Stimulated activated naive CD8-positive, alpha-beta T cell treated with anti-CD3 and anti-CD28 coated beads, Interleukin-15, Interleukin-2, amounts not matched to agents 100 ng/mL and 50 ng/mL, for 24 hours (primary cell): ENCODE measurements around the gene NLRC5.

ENCODE experiments used
- H3K27ac Mint-ChIP-seq: one replicate; pipeline ENCODE4 v1.8.0; 2021; ENCODE audit warnings: mild to moderate bottlenecking, mixed read lengths
- H3K27me3 Mint-ChIP-seq: one replicate; pipeline ENCODE4 v1.8.0; 2021; ENCODE audit warnings: mixed read lengths
- H3K36me3 Mint-ChIP-seq: one replicate; pipeline ENCODE4 v1.8.0; 2021; ENCODE audit warnings: low read depth, mixed read lengths
- H3K4me1 Mint-ChIP-seq: one replicate; pipeline ENCODE4 v1.8.0; 2021; ENCODE audit warnings: low read depth, mixed read lengths
- H3K4me3 Mint-ChIP-seq: one replicate; pipeline ENCODE4 v1.8.0; 2021; ENCODE audit warnings: mild to moderate bottlenecking, mixed read lengths
- H3K9me3 Mint-ChIP-seq: one replicate; pipeline ENCODE4 v1.8.0; 2021; ENCODE audit warnings: mixed read lengths

Gene NLRC5

GRCh38 chr16:56988948-56989945 lies at the start of gene NLRC5:
NLRC5 (plus strand) TSS chr16:56989557; CDS start chr16:57020713, 31,156 bp downstream.
- Mint-ChIP-seq H3K36me3 (peaks cover 64% of the 10 kb centered on the region), H3K4me1 (peaks cover 79% of the 10 kb centered on the region), H3K27me3 (no peaks in the 10 kb centered on the region), H3K27ac (peak within 1 kb of the TSS; percentile 98), H3K9me3 (no peaks in the 10 kb centered on the region), H3K4me3 (peak within 1 kb of the TSS; percentile 96)

GRCh38 chr16:56939801-56940200 lies 49.6 kb upstream of the NLRC5 start:
- peaks cover 96% of the 10 kb centered on the region for H3K4me1 Mint-ChIP-seq

DNA sequence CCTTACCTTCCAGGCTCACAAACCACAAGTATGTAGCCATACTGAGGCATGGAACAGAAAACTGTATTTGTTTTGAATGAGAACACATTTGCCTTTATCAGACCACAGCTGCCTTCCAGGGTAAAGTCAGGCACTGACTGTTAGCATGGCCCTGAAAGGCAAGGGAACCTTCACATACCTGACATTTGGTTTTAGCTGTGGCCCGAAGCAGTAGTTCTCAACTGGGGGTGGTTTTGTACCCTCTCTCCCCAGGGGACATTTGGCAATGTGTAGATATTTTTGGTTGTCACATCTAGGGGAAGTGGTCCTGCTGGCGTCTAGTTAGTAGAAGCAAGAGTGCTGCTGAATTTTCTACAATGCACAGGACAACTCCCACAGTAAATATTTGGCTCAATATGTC lies 48.3 kb upstream of the NLRC5 start:
- no peaks in the 10 kb centered on the region for H3K9me3 Mint-ChIP-seq
- peaks cover 87% of the 10 kb centered on the region for H3K36me3 Mint-ChIP-seq
- no peaks in the 10 kb centered on the region for H3K27me3 Mint-ChIP-seq
- H3K4me1 Mint-ChIP-seq = peaks cover 94% of the 10 kb centered on the region
- H3K27ac Mint-ChIP-seq = peak overlapping the region; percentile 98
- no peak overlapping the region for H3K4me3 Mint-ChIP-seq

More at GRCh38 chr16:56939801-56940200, 49.6 kb upstream of the NLRC5 start:
- H3K27me3 Mint-ChIP-seq = no peaks in the 10 kb centered on the region
- peaks cover 96% of the 10 kb centered on the region for H3K36me3 Mint-ChIP-seq
- H3K27ac Mint-ChIP-seq = peak overlapping the region; percentile 98
- H3K9me3 Mint-ChIP-seq = no peaks in the 10 kb centered on the region
- peak overlapping the region; percentile 81 for H3K4me3 Mint-ChIP-seq

- peaks cover 91% of the 10 kb centered on the region for H3K4me1 Mint-ChIP-seq
Measured at GRCh38 chr16:56941856-56942331, 47.5 kb upstream of the NLRC5 start.

DNA sequence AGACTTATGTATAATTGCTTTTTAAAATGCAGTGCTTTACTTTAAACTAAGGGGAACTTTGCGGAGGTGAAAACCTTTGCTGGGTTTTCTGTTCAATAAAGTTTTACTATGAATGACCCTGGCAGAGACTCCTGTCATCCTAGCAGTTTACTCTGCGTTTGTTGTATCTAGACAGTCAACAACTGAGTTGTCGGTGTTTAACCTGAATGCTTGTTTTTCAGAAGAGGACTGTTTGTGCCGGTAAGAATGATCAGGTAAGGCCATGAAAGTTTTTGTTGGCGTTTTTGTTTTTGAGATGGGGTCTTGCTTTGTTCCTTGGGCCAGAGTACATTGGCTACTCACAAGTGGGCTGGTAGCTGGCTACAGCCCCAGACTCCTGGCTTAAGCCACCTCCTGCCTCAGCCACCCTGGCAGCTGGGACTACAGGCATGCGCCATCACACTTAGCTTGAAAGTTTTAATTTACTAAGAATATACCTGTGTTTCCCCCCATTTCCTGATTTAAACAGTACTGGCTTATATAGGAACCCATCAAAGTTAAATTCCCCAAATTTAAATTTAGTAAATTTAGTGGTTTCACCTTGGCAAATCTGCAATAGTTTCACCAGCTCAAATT lies 45.5 kb upstream of the NLRC5 start:
- H3K36me3 Mint-ChIP-seq = peaks cover 67% of the 10 kb centered on the region
- peaks cover 73% of the 10 kb centered on the region for H3K4me1 Mint-ChIP-seq
- H3K27ac Mint-ChIP-seq = peak overlapping the region; percentile 93
- no peaks in the 10 kb centered on the region for H3K27me3 Mint-ChIP-seq
- H3K4me3 Mint-ChIP-seq = peak overlapping the region; percentile 37
- H3K9me3 Mint-ChIP-seq = no peaks in the 10 kb centered on the region

More at GRCh38 chr16:56941856-56942331, 47.5 kb upstream of the NLRC5 start:
- Mint-ChIP-seq H3K27ac (peak overlapping the region; percentile 54), H3K27me3 (no peaks in the 10 kb centered on the region), H3K4me3 (no peak overlapping the region), H3K36me3 (peaks cover 85% of the 10 kb centered on the region), H3K9me3 (no peaks in the 10 kb centered on the region)

DNA sequence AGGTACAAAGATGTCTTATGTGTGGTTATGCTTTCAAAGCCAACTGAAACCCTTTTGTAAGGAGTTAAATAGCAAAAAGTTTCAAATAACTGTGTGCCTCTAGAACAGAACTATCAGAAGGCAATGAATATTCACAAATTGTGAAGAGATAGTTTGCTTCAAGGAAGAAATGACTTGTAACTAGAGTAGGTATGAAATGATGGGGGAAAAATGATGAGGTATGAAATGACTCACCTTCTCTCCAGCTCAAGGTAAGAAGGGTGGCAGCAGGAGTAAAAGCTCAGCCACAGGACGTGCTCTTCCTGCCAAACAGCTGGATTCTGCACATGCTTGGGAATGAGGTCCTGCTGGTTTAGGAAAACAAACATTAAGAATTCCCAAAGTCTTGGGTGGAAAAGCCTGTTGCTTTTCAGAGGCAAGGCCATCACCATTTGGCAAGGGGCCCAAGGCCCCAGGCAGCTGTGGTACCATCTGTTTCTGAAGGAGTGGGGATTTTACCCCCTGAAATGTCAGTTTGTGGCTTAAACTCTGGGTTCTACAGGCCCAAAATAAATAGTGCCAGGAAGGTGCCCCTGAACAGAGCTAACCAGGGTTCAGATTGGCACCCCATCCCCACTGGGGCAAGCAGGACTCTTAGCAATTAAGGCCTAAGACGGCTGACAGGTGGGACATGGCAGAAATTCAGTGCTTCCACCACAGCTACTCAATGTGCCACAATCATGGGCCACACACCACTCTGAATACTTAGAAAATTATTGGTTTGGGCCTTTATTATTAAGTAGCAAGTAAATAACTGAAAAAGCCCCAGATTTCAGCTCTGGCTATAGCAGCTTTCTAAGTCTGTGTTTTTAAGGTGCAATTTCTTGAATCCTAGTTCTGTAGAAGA lies 44.2 kb upstream of the NLRC5 start:
- Mint-ChIP-seq H3K4me3 (peak overlapping the region; percentile 51), H3K36me3 (peaks cover 54% of the 10 kb centered on the region), H3K9me3 (no peaks in the 10 kb centered on the region), H3K27ac (peak overlapping the region; percentile 93), H3K27me3 (no peaks in the 10 kb centered on the region), H3K4me1 (peaks cover 60% of the 10 kb centered on the region)

DNA sequence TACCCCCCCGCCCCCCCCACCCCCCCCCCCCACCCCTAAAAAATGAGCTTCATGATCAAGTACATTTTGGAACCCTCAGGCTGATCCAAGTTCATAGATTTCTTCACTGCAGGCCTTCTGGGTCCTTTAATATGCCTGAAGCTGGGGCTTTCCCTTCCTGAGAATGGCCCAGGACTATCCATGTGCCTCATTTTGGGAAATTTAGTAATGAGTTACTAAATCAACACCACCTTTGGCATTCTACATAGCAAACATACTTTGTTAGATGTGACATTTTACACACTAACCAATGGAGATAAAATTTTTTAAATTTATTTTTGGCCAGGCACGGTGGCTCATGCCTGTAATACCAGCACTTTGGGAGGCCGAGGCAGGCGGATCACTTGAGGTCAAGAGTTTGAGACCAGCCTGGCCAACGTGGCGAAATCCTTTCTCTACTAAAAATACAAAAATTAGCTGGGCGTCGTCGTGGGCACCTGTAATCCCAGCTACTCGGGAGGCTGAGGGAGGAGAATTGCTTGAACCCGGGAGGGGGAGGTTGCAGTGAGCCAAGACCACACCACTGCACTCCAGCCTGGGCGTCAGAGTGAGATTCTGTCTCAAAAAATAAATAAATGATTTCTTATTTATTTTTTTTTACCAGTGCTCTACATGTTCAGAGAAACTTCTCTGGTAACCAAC lies 43.4 kb upstream of the NLRC5 start:
- no peaks in the 10 kb centered on the region for H3K9me3 Mint-ChIP-seq
- peaks cover 61% of the 10 kb centered on the region for H3K4me1 Mint-ChIP-seq
- no peak overlapping the region for H3K4me3 Mint-ChIP-seq
- peaks cover 48% of the 10 kb centered on the region for H3K36me3 Mint-ChIP-seq
- H3K27ac Mint-ChIP-seq = peak overlapping the region; percentile 49
- H3K27me3 Mint-ChIP-seq = no peaks in the 10 kb centered on the region

DNA sequence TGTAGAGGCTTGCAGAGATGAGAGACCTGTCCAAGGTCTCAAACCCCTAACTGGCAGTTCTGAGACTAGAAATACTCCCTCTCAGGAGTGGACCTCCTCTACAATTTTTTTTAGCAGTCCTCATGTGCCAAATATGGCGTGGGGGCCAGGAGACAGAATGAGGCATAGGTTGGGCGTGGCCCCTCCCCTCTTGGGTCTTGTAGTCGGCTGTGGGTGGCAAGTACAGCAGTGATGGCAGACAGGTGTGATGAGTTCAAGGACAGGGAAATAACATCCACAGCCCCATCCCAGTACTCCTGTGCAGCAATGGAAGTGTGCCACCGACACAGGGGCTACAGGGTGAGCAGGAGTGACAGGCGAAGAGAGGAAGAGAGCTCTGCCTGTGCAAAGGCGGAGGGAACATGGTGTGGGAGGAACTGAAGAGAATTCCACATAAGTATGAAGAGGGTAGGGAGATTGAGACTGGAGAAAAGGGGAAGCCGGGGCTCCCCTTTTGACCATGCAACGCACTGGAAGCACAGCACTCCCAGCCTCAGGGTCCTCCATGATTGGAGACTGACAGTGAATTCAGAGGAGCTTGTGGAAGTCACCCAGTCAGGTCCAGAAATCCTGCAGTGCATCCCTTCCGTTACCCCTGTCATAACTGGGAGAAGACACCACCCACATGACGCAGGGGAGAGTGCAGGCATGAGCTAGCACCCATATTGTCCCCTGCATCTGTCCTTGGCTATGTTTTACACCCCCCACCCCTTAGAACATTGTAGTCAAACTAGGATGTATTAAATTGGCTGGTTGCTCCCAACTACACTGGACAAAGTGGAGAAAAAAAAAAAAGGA lies 42.4 kb upstream of the NLRC5 start:
- Mint-ChIP-seq H3K9me3 (no peaks in the 10 kb centered on the region), H3K4me3 (no peak overlapping the region), H3K36me3 (peaks cover 39% of the 10 kb centered on the region), H3K4me1 (peaks cover 63% of the 10 kb centered on the region), H3K27me3 (no peaks in the 10 kb centered on the region), H3K27ac (peak overlapping the region; percentile 69)

GRCh38 chr16:56947604-56947995 lies 41.8 kb upstream of the NLRC5 start:
- Mint-ChIP-seq H3K36me3 (peaks cover 33% of the 10 kb centered on the region), H3K4me1 (peaks cover 56% of the 10 kb centered on the region), H3K4me3 (no peak overlapping the region), H3K27ac (peak overlapping the region; percentile 54), H3K27me3 (no peaks in the 10 kb centered on the region), H3K9me3 (no peaks in the 10 kb centered on the region)

DNA sequence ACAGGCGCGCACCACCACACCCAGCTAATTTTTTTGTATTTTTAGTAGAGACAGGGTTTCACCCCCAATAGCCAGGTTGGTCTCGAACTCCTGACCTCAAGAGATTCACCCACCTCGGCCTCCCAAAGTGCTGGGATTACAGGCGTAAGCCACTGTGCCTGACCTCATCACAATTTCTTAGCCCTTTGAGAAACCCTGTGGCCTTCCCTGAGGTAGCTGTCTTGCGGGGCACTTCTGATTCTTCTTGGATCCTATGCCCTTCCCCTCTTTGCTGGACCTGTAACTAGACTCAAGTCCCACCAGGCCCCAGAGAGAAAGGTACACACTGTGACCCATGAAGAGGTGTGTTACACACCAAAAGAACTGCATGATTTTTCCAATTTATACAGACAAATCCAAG lies 41.1 kb upstream of the NLRC5 start:
- H3K27ac Mint-ChIP-seq = no peak overlapping the region
- peaks cover 27% of the 10 kb centered on the region for H3K36me3 Mint-ChIP-seq
- no peaks in the 10 kb centered on the region for H3K9me3 Mint-ChIP-seq
- H3K4me1 Mint-ChIP-seq = peaks cover 50% of the 10 kb centered on the region
- no peaks in the 10 kb centered on the region for H3K27me3 Mint-ChIP-seq
- H3K4me3 Mint-ChIP-seq = no peak overlapping the region

- no peak overlapping the region for H3K27ac Mint-ChIP-seq
Measured at GRCh38 chr16:56950051-56950450, 39.3 kb upstream of the NLRC5 start.

GRCh38 chr16:56950455-56950854 lies 38.9 kb upstream of the NLRC5 start:
- peaks cover 7% of the 10 kb centered on the region for H3K36me3 Mint-ChIP-seq
- H3K27me3 Mint-ChIP-seq = no peaks in the 10 kb centered on the region
- no peak overlapping the region for H3K4me3 Mint-ChIP-seq
- H3K9me3 Mint-ChIP-seq = no peaks in the 10 kb centered on the region
- peaks cover 28% of the 10 kb centered on the region for H3K4me1 Mint-ChIP-seq
- peak overlapping the region; percentile 53 for H3K27ac Mint-ChIP-seq

More at GRCh38 chr16:56950051-56950450, 39.3 kb upstream of the NLRC5 start:
- H3K4me3 Mint-ChIP-seq = no peak overlapping the region
- H3K27me3 Mint-ChIP-seq = no peaks in the 10 kb centered on the region
- peaks cover 32% of the 10 kb centered on the region for H3K4me1 Mint-ChIP-seq
- H3K9me3 Mint-ChIP-seq = no peaks in the 10 kb centered on the region
- peaks cover 9% of the 10 kb centered on the region for H3K36me3 Mint-ChIP-seq
